T-cell (primary cell): ENCODE results near the gene PRR16. TPM values are rescaled to one million over a fixed set of nuclear protein-coding genes. Genes with fewer than 3 reads are reported as not detected.

Experiments
- ATAC-seq, 4 experiments: fragments of 200-7000 bp in 3 of 4; fragments of 150-1000 bp in 1 of 4; cut with Tn5 transposase; replicated peaks in 1 of 4; 1 replicate in 3 of 4; 2 replicates in 1 of 4; pipeline ENCODE4 v1.10.0; 2021; ENCODE audit warnings: moderate library complexity in 3 of 4, mild to moderate bottlenecking in 2 of 4, moderate number of reproducible peaks in 1 of 4
- CTCF ChIA-PET, 2 donors: fragments of 300-600 bp; sonication (Branson Sonifier 250); formaldehyde crosslinking; loops; one replicate each; lab custom pipeline; 2022; ENCODE audit warnings: antibody characterized with exemption in 2 of 2; lab: Charles Lee
- POLR2A ChIA-PET, 2 donors: fragments of 300-600 bp; sonication (Branson Sonifier 250); formaldehyde crosslinking; loops; one replicate each; lab custom pipeline; 2022; ENCODE audit warnings: antibody characterized with exemption in 2 of 2; lab: Charles Lee
- DNase-seq, 35 experiments: peaks; one replicate each; pipeline versions ENCODE4 v3.0.0 to v3.0.0-alpha.2; 2013 to 2023
- H3K27ac ChIP-seq: one replicate; pipeline ENCODE4 v1.5.1; 2013; ENCODE audit warnings: low read length
- H3K27me3 ChIP-seq, 2 experiments: replicated peaks in 1 of 2; 1 replicate in 1 of 2; 2 replicates in 1 of 2; pipeline versions ENCODE4 v1.6.1 to v1.7.0; 2013; ENCODE audit warnings: low read length in 1 of 2, mixed read lengths in 1 of 2; ENCODE audit not compliant: control insufficient read depth in 2 of 2, insufficient read depth in 2 of 2; ENCODE audit errors: extremely low read depth in 1 of 2
- H3K36me3 ChIP-seq, 2 donors: 1 replicate in 1 of 2; 2 replicates in 1 of 2; pipeline versions ENCODE4 v1.6.1 to v1.7.0; 2013; ENCODE audit warnings: low read length in 1 of 2; ENCODE audit not compliant: control insufficient read depth in 2 of 2, insufficient read depth in 1 of 2; ENCODE audit errors: extremely low read depth in 1 of 2
- H3K4me1 ChIP-seq, 2 experiments: 1 replicate in 1 of 2; 2 replicates in 1 of 2; pipeline versions ENCODE4 v1.6.1 to v1.7.0; 2013; ENCODE audit warnings: low read length in 2 of 2, mixed read lengths in 1 of 2; ENCODE audit not compliant: insufficient read depth in 2 of 2, control insufficient read depth in 1 of 2; ENCODE audit errors: extremely low read depth in 1 of 2
- H3K4me3 ChIP-seq, 2 donors: 1 replicate in 1 of 2; 2 replicates in 1 of 2; pipeline versions ENCODE4 v1.5.1 to v1.7.0; 2013; ENCODE audit warnings: mild to moderate bottlenecking in 2 of 2, low read length in 1 of 2, moderate library complexity in 1 of 2; ENCODE audit not compliant: control insufficient read depth in 1 of 2; ENCODE audit errors: extremely low read depth in 1 of 2
- H3K9me3 ChIP-seq: 2 replicates; pipeline ENCODE4 v1.7.0; 2013
- H3K27ac Mint-ChIP-seq, 2 donors: one replicate each; pipeline ENCODE4 v1.8.0; 2020 to 2021; ENCODE audit warnings: mild to moderate bottlenecking in 2 of 2, mixed read lengths in 2 of 2
- H3K27me3 Mint-ChIP-seq, 2 donors: one replicate each; pipeline ENCODE4 v1.8.0; 2021 to 2022; ENCODE audit warnings: mixed read lengths in 2 of 2
- H3K36me3 Mint-ChIP-seq: one replicate; pipeline ENCODE4 v1.8.0; 2021; ENCODE audit warnings: mixed read lengths
- H3K4me1 Mint-ChIP-seq, 3 donors: one replicate each; pipeline ENCODE4 v1.8.0; 2020 to 2022; ENCODE audit warnings: mixed read lengths in 3 of 3, mild to moderate bottlenecking in 1 of 3
- H3K4me3 Mint-ChIP-seq, 3 donors: one replicate each; pipeline ENCODE4 v1.8.0; 2020 to 2022; ENCODE audit warnings: mild to moderate bottlenecking in 3 of 3, mixed read lengths in 3 of 3, moderate library complexity in 3 of 3
- H3K9me3 Mint-ChIP-seq, 3 donors: one replicate each; pipeline ENCODE4 v1.8.0; 2020 to 2022; ENCODE audit warnings: mixed read lengths in 3 of 3
- WGBS: methylation state at CpG from one replicate; pipeline ENCODE4 v1.1.5; 2013; ENCODE audit warnings: missing lambda C conversion rate; ENCODE audit not compliant: insufficient coverage; 5-methylcytosine and 5-hydroxymethylcytosine counted together
- total RNA-seq, 35 experiments: library from RNA in 6 of 35; stranded (reverse) in 6 of 35; fragments of 120-200 nt in 1 of 35; gene quantifications; one replicate each; pipeline versions ENCODE4 v1.2.1 to v1.2.4 and lab custom pipeline; 2013 to 2026

PRR16 gene
- total RNA-seq, 5 donors from 2014 or later (not counting 1 experiment from before 2014, with no cell fraction given), result not detected

DNA sequence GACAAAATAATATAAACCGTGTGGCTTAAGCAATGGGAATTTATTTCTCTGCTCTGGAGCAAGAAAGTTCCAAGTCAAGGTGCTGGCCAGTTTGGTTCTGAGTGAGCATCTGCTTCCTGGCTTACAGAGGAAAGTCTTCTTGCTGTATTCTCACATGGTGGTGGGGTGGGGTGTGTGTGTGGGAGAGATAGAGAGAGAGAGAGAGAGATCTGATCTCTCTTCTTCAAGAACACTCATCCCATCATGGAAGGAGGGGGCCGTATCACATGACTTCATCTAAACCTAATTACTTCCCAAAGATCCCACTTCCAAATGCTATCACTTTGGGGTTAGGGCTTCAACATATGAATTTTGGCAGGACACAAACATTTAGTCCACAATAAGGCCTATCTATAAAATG is 91.2 kb downstream of the PRR16 start:
- Histone ChIP-seq H3K9me3 (no peaks in the 10 kb centered on the region), H3K4me3 (no peak overlapping the region), H3K27ac (no peak overlapping the region), H3K4me1 (no peaks in the 10 kb centered on the region), H3K27me3 (peaks cover 0 to 2% of the 10 kb centered on the region in 2 experiments), H3K36me3 (no peaks in the 10 kb centered on the region)
- no peak overlapping the region for H3K27ac Mint-ChIP-seq
- no peak overlapping the region for H3K4me3 Mint-ChIP-seq
- peaks cover 4 to 14% (median 7%) of the 10 kb centered on the region in 3 donors for H3K9me3 Mint-ChIP-seq
- ChIA-PET CTCF (interaction anchor here in 1 of 2 donors (0.6 to 0.7 kb wide), 2 partner anchors 229 to 320 kb away, joined by 3 to 6 read pairs; no protein-coding TSS in a partner anchor), POLR2A (no interaction called here)
- H3K36me3 Mint-ChIP-seq, result no peaks in the 10 kb centered on the region
- no peak for DNase-seq
- H3K27me3 Mint-ChIP-seq, result no peaks in the 10 kb centered on the region
- no peaks in the 10 kb centered on the region for H3K4me1 Mint-ChIP-seq
- ATAC-seq, result no peak
- WGBS, result 94% methylated on average over 1 of the region's 2 CpGs

DNA sequence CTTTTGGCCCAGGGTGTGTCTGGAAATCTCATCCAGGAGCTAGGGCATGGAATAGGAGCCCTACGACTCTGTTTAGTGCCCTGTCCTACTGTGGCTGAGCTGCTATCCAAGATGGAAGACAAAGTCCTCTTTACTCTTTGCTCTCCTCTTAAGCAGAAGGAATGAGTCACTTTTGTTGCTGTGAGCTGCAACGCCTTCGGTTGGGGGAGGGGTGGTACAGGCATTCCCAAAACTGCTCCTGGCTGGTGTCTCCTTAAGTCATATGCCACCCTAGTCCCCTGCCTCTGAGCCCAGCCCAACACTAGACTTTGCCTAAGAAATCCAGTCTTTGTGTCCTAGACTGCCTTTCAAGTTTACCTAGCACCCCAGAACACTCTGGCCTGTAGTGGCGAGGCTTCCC is 99.9 kb downstream of the PRR16 start:
- H3K4me3 ChIP-seq, result no peak overlapping the region
- DNase-seq, result no peak
- CTCF ChIA-PET, result no interaction called here
- H3K4me1 ChIP-seq, result no peaks in the 10 kb centered on the region
- 76% methylated on average over 2 of the region's 4 CpGs for WGBS
- Mint-ChIP-seq H3K27me3 (no peaks in the 10 kb centered on the region), H3K36me3 (no peaks in the 10 kb centered on the region), H3K27ac (no peak overlapping the region), H3K4me1 (no peaks in the 10 kb centered on the region), H3K4me3 (no peak overlapping the region), H3K9me3 (peaks cover 2 to 3% (median 2%) of the 10 kb centered on the region in 3 donors)
- no peaks in the 10 kb centered on the region for H3K9me3 ChIP-seq
- H3K27ac ChIP-seq, result no peak overlapping the region
- POLR2A ChIA-PET, result no interaction called here
- no peaks in the 10 kb centered on the region for H3K36me3 ChIP-seq
- ATAC-seq, result no peak
- H3K27me3 ChIP-seq, result no peaks in the 10 kb centered on the region

DNA sequence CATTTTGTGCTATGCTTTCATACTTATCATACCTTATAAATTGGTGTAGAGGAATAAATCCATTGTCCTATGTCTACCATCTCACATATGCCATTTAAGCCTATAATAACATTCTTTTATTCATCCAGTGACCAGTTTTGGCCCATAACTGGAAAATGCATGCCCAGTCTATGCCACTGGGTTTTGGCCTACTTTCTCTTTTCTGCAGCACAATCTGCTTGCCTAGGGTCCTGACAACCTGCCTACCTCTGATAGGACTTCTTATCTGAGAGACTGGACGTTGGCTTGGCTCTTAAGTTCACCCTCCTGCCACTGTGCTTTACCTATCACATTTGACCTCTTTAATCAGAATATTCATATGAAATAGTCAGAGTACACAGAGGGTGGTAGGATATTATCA is 103.0 kb downstream of the PRR16 start:
- Histone ChIP-seq H3K9me3 (no peaks in the 10 kb centered on the region), H3K4me3 (no peak overlapping the region), H3K27ac (no peak overlapping the region), H3K36me3 (no peaks in the 10 kb centered on the region), H3K27me3 (no peaks in the 10 kb centered on the region), H3K4me1 (no peaks in the 10 kb centered on the region)
- Mint-ChIP-seq H3K27me3 (no peaks in the 10 kb centered on the region), H3K9me3 (peaks cover 1 to 13% (median 2%) of the 10 kb centered on the region in 3 donors), H3K27ac (no peak overlapping the region), H3K36me3 (no peaks in the 10 kb centered on the region), H3K4me1 (no peaks in the 10 kb centered on the region), H3K4me3 (no peak overlapping the region)
- CTCF ChIA-PET, result no interaction called here
- no CpG with 5 or more reads among the region's 1 CpG for WGBS
- POLR2A ChIA-PET, result no interaction called here
- no peak for ATAC-seq
- DNase-seq, result no peak

DNA sequence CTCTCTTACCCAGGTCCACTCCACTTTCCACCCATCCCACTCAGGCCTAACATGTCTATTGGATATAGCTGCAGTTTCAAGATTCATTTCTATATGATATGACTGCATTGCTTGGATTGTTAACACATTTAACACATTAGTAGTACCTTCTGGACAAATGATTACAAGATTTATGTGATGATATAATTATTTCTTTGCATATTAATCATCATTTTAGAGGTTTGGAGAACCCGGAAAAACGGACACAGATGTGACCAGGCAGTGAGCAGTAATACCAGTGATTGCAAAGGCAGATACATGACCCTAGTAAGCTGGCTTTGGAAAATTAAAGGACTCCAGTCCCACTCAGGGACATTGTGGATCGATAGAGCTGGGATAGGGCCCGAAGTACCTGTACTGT is 103.8 kb downstream of the PRR16 start:
- DNase-seq (no peak), ATAC-seq (no peak)
- no peaks in the 10 kb centered on the region for H3K36me3 ChIP-seq
- H3K4me3 ChIP-seq, result no peak overlapping the region
- WGBS, result 72% methylated on average over 2 of the region's 4 CpGs
- ChIA-PET CTCF (no interaction called here), POLR2A (no interaction called here)
- no peak overlapping the region for H3K27ac ChIP-seq
- H3K27me3 ChIP-seq, result no peaks in the 10 kb centered on the region
- H3K9me3 ChIP-seq, result no peaks in the 10 kb centered on the region
- Mint-ChIP-seq H3K9me3 (peaks cover 0 to 19% (median 6%) of the 10 kb centered on the region in 3 donors), H3K4me1 (no peaks in the 10 kb centered on the region), H3K4me3 (no peak overlapping the region), H3K36me3 (no peaks in the 10 kb centered on the region), H3K27me3 (no peaks in the 10 kb centered on the region), H3K27ac (no peak overlapping the region)
- no peaks in the 10 kb centered on the region for H3K4me1 ChIP-seq

DNA sequence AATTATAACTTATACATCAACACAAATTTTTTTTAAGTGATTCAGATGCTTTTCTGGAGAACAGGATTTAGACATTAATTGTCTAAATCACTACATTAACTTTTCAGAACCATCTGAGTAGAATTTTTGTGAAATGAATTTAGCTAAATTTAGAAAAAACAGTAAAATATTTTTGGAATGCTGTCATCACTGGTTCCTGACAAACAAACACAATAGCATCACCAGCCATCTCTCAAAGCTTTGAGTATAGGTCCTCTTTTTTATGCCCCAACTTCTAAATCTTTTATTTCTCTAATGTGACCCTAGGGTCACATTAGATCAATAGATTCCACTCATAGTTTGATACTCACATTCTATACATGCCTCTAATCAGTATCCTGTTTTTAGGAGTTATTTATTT is 104.6 kb downstream of the PRR16 start:
- ChIA-PET POLR2A (no interaction called here), CTCF (no interaction called here)
- H3K4me3 Mint-ChIP-seq, result no peak overlapping the region
- ATAC-seq (no peak), DNase-seq (no peak)
- Histone ChIP-seq H3K4me3 (no peak overlapping the region), H3K36me3 (no peaks in the 10 kb centered on the region), H3K27me3 (no peaks in the 10 kb centered on the region), H3K27ac (no peak overlapping the region), H3K4me1 (no peaks in the 10 kb centered on the region), H3K9me3 (no peaks in the 10 kb centered on the region)
- H3K9me3 Mint-ChIP-seq, result peaks cover 0 to 19% (median 6%) of the 10 kb centered on the region in 3 donors
- no peaks in the 10 kb centered on the region for H3K4me1 Mint-ChIP-seq
- H3K27ac Mint-ChIP-seq, result no peak overlapping the region
- no peaks in the 10 kb centered on the region for H3K36me3 Mint-ChIP-seq
- H3K27me3 Mint-ChIP-seq, result no peaks in the 10 kb centered on the region

DNA sequence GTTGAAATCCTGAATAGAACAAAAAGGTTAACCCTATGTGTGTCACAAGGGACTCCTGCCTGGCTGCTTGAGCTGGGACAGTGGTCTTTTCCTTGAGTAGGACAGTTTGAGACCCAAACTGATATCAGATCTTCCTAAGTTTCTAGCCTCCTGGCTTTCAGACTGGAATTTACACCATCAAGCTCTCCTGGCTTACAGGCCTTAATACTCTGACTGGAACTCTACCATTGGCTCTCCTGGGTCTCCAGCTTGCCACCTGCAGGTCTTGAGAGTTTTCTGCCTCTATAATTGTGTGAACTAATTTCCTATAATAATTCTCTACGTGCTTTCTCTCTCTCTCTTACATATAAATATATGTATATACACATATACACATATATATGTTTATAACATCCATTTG is 112.5 kb downstream of the PRR16 start:
- Histone ChIP-seq H3K27ac (no peak overlapping the region), H3K9me3 (no peaks in the 10 kb centered on the region), H3K4me1 (no peaks in the 10 kb centered on the region), H3K4me3 (no peak overlapping the region), H3K36me3 (no peaks in the 10 kb centered on the region), H3K27me3 (no peaks in the 10 kb centered on the region)
- ChIA-PET POLR2A (no interaction called here), CTCF (no interaction called here)
- DNase-seq (no peak), ATAC-seq (no peak)
- Mint-ChIP-seq H3K27ac (no peak overlapping the region), H3K4me3 (no peak overlapping the region), H3K4me1 (no peaks in the 10 kb centered on the region), H3K36me3 (no peaks in the 10 kb centered on the region), H3K9me3 (peaks cover 5 to 36% (median 19%) of the 10 kb centered on the region in 3 donors), H3K27me3 (no peaks in the 10 kb centered on the region)
- WGBS, result no CpG with 5 or more reads among the region's 1 CpG

DNA sequence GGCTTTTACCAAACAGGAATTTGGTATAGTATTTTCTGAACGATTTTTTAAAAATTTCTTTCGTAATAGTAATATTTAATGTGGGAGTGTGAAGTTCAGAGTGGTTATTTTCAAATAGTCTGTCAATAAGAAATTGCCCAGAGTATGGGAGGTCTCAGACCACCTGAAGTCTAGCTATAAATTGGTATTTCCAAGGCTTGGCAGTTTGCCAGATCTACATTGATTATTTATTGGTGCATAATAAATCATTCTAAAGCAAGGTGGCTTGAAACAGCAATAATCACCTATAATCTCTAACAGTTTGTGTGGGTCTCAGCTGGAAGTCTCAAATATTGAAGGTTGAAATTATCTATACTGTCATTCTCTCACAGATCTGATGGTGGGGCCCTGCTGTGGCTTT is 118.5 kb downstream of the PRR16 start:
- ATAC-seq, result no peak
- DNase-seq, result no peak
- Mint-ChIP-seq H3K36me3 (no peaks in the 10 kb centered on the region), H3K9me3 (peaks cover 7 to 15% (median 11%) of the 10 kb centered on the region in 3 donors), H3K27me3 (no peaks in the 10 kb centered on the region), H3K4me3 (no peak overlapping the region), H3K27ac (no peak overlapping the region), H3K4me1 (no peaks in the 10 kb centered on the region)
- Histone ChIP-seq H3K4me1 (no peaks in the 10 kb centered on the region), H3K4me3 (no peak overlapping the region), H3K27me3 (no peaks in the 10 kb centered on the region), H3K9me3 (no peaks in the 10 kb centered on the region), H3K27ac (no peak overlapping the region), H3K36me3 (no peaks in the 10 kb centered on the region)
- POLR2A ChIA-PET, result no interaction called here
- WGBS, result no CpG with 5 or more reads among the region's 2 CpGs
- CTCF ChIA-PET, result no interaction called here
